ENCODE measurements around the gene PRSS56. TPM values are rescaled to one million over a fixed set of nuclear protein-coding genes. Genes with fewer than 3 reads are reported as not detected.

PRSS56 gene
- total RNA-seq, 1 donor from 2014 or later, result not detected

GRCh38 chr2:232488097-232488711 is 32.0 kb upstream of the PRSS56 start:
- Histone ChIP-seq H3K27me3 (ENCODE audit: insufficient read depth, low read length) (peaks cover 37% of the 10 kb centered on the region), H3K79me2 (ENCODE audit: insufficient read depth, low read length) (no peaks in the 10 kb centered on the region), H3K4me2 (ENCODE audit: low read length) (no peak overlapping the region), H3K9ac (ENCODE audit: low read length) (no peak overlapping the region), H3K4me1 (ENCODE audit: insufficient read depth, low read length) (no peaks in the 10 kb centered on the region), H4K20me1 (ENCODE audit: insufficient read depth, low read length) (no peaks in the 10 kb centered on the region), H2AFZ (ENCODE audit: low read depth, low read length) (no peak overlapping the region), H3K4me3 (ENCODE audit: insufficient read depth, low read depth, low read length) (no peak overlapping the region), H3K27ac (ENCODE audit: low read depth, low read length) (no peak overlapping the region), H3K36me3 (ENCODE audit: insufficient read depth, low read length) (no peaks in the 10 kb centered on the region), H3K9me3 (ENCODE audit: insufficient read depth, low read depth, low read length) (no peaks in the 10 kb centered on the region)
- H3K9me3 Mint-ChIP-seq (ENCODE audit: unreplicated experiment), result peaks cover 5% of the 10 kb centered on the region
- H3K4me1 Mint-ChIP-seq (ENCODE audit: low read depth, unreplicated experiment), result no peaks in the 10 kb centered on the region
- H3K36me3 Mint-ChIP-seq (ENCODE audit: low read depth, unreplicated experiment), result peaks cover 2% of the 10 kb centered on the region
- TF ChIP-seq, protein P1, sequence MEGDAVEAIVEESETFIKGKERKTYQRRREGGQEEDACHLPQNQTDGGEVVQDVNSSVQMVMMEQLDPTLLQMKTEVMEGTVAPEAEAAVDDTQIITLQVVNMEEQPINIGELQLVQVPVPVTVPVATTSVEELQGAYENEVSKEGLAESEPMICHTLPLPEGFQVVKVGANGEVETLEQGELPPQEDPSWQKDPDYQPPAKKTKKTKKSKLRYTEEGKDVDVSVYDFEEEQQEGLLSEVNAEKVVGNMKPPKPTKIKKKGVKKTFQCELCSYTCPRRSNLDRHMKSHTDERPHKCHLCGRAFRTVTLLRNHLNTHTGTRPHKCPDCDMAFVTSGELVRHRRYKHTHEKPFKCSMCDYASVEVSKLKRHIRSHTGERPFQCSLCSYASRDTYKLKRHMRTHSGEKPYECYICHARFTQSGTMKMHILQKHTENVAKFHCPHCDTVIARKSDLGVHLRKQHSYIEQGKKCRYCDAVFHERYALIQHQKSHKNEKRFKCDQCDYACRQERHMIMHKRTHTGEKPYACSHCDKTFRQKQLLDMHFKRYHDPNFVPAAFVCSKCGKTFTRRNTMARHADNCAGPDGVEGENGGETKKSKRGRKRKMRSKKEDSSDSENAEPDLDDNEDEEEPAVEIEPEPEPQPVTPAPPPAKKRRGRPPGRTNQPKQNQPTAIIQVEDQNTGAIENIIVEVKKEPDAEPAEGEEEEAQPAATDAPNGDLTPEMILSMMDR (IDR thresholded peaks at IDR 0.05; ENCODE audit: insufficient read depth, low read depth, low read length), result no peak
- peak; percentile 49 for TF ChIP-seq EZH2 (IDR thresholded peaks at IDR 0.05; ENCODE audit: insufficient read depth, low read length)
- H3K27ac Mint-ChIP-seq (ENCODE audit: unreplicated experiment), result no peak overlapping the region
- DNase-seq (ENCODE audit: low read depth), result no peak
- no peak for FAIRE-seq
- no peak overlapping the region for H3K4me3 Mint-ChIP-seq (ENCODE audit: unreplicated experiment)
- H3K27me3 Mint-ChIP-seq (ENCODE audit: low read depth, unreplicated experiment), result peaks cover 70% of the 10 kb centered on the region

GRCh38 chr2:232488721-232489300 is 31.4 kb upstream of the PRSS56 start:
- DNase-seq (ENCODE audit: low read depth) (no peak), FAIRE-seq (no peak)
- TF ChIP-seq, protein P1 (IDR thresholded peaks at IDR 0.05; ENCODE audit: insufficient read depth, low read depth, low read length), result no peak
- no peak for TF ChIP-seq EZH2 (IDR thresholded peaks at IDR 0.05; ENCODE audit: insufficient read depth, low read length)
- Histone ChIP-seq H3K79me2 (ENCODE audit: insufficient read depth, low read length) (no peaks in the 10 kb centered on the region), H2AFZ (ENCODE audit: low read depth, low read length) (no peak overlapping the region), H3K4me1 (ENCODE audit: insufficient read depth, low read length) (no peaks in the 10 kb centered on the region), H3K4me2 (ENCODE audit: low read length) (no peak overlapping the region), H3K9me3 (ENCODE audit: insufficient read depth, low read depth, low read length) (no peaks in the 10 kb centered on the region), H3K27me3 (ENCODE audit: insufficient read depth, low read length) (peaks cover 38% of the 10 kb centered on the region), H4K20me1 (ENCODE audit: insufficient read depth, low read length) (no peaks in the 10 kb centered on the region), H3K9ac (ENCODE audit: low read length) (no peak overlapping the region), H3K4me3 (ENCODE audit: insufficient read depth, low read depth, low read length) (no peak overlapping the region), H3K36me3 (ENCODE audit: insufficient read depth, low read length) (no peaks in the 10 kb centered on the region), H3K27ac (ENCODE audit: low read depth, low read length) (no peak overlapping the region)
- H3K4me3 Mint-ChIP-seq (ENCODE audit: unreplicated experiment), result no peak overlapping the region
- peaks cover 2% of the 10 kb centered on the region for H3K36me3 Mint-ChIP-seq (ENCODE audit: low read depth, unreplicated experiment)
- H3K9me3 Mint-ChIP-seq (ENCODE audit: unreplicated experiment), result peaks cover 5% of the 10 kb centered on the region
- H3K27ac Mint-ChIP-seq (ENCODE audit: unreplicated experiment), result peak overlapping the region; percentile 77
- peaks cover 72% of the 10 kb centered on the region for H3K27me3 Mint-ChIP-seq (ENCODE audit: low read depth, unreplicated experiment)
- H3K4me1 Mint-ChIP-seq (ENCODE audit: low read depth, unreplicated experiment), result no peaks in the 10 kb centered on the region
